Brain microvascular endothelial cell (primary cell): Measurements from ENCODE around the gene PIWIL4.

Experiments used
- DNase-seq: peaks from one replicate; pipeline ENCODE4 v3.0.0-alpha.2; 2020
- H3K27ac ChIP-seq: fragments of 250-450 bp; sonication (Bioruptor Pico); 2 replicates; pipeline ENCODE4 v1.5.1; 2020; ENCODE audit warnings: mild to moderate bottlenecking, moderate library complexity
- H3K27me3 ChIP-seq: fragments of 250-450 bp; sonication (Bioruptor Pico); replicated peaks from 2 replicates; pipeline ENCODE4 v1.5.1; 2020; ENCODE audit warnings: mild to moderate bottlenecking
- H3K36me3 ChIP-seq: fragments of 250-450 bp; sonication (Bioruptor Pico); replicated peaks from 2 replicates; pipeline ENCODE4 v1.5.1; 2020; ENCODE audit warnings: mild to moderate bottlenecking
- H3K4me3 ChIP-seq: 2 replicates; pipeline ENCODE4 v1.5.1; 2011; ENCODE audit warnings: low read depth, mild to moderate bottlenecking, control low read depth, low read length, moderate library complexity
- in situ Hi-C: cut with HindIII; loops from 2 replicates; pipeline ENCODE4 v1.10.0; 2017; ENCODE audit warnings: low sequenced_read_pairs, low pct_ligation_motif_present
- TF ChIP-seq, protein P1 (sequence below): IDR thresholded peaks from 2 replicates; pipeline ENCODE4 v1.5.1; 2011; ENCODE audit warnings: low read depth, mild to moderate bottlenecking, moderate library complexity, low read length, control low read depth, inconsistent platforms; ENCODE audit errors: missing control alignments

Gene PIWIL4

DNA sequence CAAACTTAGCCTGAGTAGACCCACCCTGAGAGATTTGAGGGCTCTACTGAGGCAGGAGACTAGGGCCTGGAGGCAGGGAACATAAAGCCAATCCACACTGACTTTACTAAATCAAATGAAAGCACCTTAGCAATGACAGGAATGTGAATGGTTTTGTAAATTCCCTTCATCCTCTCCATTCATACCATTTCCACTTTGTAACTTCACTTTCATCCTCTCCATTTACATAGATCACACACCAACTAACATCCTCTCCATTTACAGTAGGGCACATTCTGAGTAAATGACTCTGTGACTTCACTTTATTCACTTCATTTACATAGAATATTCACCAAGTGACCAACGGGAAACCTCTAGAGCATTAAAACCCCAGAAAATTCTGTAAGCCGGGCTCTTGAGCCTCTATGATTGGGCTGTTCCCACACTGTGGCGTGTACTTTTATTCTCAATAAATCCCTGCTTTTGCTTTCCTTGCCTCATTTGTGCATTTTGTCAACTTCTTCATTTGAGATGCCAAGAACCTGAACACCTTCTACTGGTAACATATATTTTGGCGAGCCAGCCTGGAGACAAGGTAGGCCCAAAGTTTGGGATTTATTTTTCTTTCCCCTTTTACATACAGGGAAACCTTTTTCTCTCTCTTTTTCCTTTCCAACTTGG is 82.9 kb downstream of the PIWIL4 start:
- no peak overlapping the region for H3K27ac ChIP-seq
- TF ChIP-seq, protein P1, sequence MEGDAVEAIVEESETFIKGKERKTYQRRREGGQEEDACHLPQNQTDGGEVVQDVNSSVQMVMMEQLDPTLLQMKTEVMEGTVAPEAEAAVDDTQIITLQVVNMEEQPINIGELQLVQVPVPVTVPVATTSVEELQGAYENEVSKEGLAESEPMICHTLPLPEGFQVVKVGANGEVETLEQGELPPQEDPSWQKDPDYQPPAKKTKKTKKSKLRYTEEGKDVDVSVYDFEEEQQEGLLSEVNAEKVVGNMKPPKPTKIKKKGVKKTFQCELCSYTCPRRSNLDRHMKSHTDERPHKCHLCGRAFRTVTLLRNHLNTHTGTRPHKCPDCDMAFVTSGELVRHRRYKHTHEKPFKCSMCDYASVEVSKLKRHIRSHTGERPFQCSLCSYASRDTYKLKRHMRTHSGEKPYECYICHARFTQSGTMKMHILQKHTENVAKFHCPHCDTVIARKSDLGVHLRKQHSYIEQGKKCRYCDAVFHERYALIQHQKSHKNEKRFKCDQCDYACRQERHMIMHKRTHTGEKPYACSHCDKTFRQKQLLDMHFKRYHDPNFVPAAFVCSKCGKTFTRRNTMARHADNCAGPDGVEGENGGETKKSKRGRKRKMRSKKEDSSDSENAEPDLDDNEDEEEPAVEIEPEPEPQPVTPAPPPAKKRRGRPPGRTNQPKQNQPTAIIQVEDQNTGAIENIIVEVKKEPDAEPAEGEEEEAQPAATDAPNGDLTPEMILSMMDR: no peak
- no peak overlapping the region for H3K4me3 ChIP-seq
- DNase-seq: no peak
- in situ Hi-C loops: no loop called here
- no peaks in the 10 kb centered on the region for H3K27me3 ChIP-seq
- no peaks in the 10 kb centered on the region for H3K36me3 ChIP-seq

DNA sequence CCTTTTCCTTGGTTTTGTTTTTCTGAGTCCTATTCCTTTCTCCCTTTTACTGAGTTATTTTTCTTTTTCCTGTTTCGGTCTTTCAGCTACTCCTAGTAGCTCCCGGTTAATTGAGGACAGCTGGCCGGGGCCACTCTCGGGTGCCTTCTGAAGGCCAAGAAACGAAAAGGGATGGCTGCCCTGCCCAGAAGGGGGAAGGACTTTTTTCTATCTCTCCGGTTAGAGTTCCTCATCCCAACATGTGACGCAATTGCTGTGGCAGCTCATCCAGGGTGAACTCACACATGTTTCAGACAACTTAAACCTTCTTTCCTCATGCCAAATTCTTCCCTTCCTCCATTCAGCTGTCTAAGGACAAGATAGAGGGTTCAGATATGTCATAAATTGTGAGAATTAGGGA is 83.6 kb downstream of the PIWIL4 start:
- DNase-seq: peak; percentile 34
- no peak overlapping the region for H3K27ac ChIP-seq
- no peaks in the 10 kb centered on the region for H3K27me3 ChIP-seq
- H3K4me3 ChIP-seq: no peak overlapping the region
- TF ChIP-seq, protein P1: no peak
- H3K36me3 ChIP-seq: no peaks in the 10 kb centered on the region
- in situ Hi-C loops: no loop called here

DNA sequence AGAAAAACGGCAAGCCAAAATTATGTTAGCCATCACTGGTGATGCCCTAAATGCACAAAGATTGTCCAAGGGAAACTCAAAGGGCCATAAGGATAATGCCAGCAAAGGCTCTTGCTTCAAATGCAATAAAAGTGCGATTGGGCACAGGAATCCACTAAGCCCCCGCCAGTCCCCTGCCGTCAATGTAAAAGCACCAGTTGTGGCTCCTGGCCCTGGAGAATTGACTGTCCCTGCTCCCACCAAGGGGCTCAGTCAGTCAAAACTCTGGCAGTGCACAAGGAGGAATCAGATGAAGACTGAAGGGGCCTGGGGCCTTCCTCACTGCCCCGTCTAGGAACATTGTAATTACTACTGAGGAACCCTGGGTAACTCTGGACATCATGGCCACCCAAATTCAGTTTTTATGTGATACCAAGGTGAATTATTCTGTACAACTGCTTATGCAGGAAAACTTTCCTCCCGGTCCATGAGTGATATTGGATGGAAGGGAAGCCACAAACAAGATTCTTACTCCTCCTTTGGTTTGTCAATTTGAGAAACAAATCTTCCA is 85.6 kb downstream of the PIWIL4 start:
- no peak overlapping the region for H3K4me3 ChIP-seq
- H3K36me3 ChIP-seq: no peaks in the 10 kb centered on the region
- H3K27me3 ChIP-seq: no peaks in the 10 kb centered on the region
- TF ChIP-seq, protein P1: no peak
- DNase-seq: no peak
- H3K27ac ChIP-seq: no peak overlapping the region
- in situ Hi-C loops: no loop called here

DNA sequence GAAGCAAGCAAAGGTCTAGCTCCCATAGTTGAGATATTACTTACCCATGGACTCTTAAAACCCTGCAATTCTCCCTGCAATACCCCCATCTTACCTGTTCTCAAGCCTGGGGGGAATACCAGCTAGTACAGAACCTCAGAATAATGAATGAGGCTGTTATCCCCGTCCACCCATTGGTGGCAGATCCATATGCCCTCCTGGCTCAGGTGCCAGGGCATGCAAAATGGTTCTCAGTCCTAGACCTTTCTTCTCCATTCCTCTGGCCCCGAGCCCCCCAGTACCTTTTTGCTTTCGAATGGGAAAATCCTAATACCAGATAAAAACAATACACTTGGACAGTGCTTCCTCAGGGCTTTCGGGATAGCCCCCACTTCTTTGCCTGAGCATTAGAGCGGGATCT is 86.4 kb downstream of the PIWIL4 start:
- in situ Hi-C loops: no loop called here
- Histone ChIP-seq H3K36me3 (no peaks in the 10 kb centered on the region), H3K27ac (no peak overlapping the region), H3K27me3 (no peaks in the 10 kb centered on the region), H3K4me3 (no peak overlapping the region)
- TF ChIP-seq, protein P1: no peak
- DNase-seq: no peak

DNA sequence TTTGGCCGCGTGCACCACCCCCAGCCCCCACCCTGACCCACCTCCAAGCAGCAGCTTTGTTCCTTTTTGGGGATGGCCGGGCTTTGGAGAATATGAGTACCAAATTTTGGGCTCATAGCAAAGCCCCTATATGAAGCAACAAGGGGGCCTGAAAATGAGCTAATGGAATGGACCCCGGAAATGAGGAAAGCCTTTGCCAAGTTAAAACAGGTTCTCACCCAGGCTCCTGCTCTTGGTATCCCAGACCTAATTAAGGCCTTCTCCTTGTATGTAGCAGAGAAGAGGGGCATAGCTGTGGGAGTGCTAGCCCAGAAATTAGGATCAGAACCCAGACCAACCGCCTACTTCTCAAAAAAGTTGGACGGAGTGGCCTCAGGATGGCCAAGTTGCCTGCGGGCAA is 87.0 kb downstream of the PIWIL4 start:
- H3K36me3 ChIP-seq: no peaks in the 10 kb centered on the region
- DNase-seq: no peak
- no peak overlapping the region for H3K27ac ChIP-seq
- TF ChIP-seq, protein P1: no peak
- no peak overlapping the region for H3K4me3 ChIP-seq
- no peaks in the 10 kb centered on the region for H3K27me3 ChIP-seq
- in situ Hi-C loops: no loop called here

DNA sequence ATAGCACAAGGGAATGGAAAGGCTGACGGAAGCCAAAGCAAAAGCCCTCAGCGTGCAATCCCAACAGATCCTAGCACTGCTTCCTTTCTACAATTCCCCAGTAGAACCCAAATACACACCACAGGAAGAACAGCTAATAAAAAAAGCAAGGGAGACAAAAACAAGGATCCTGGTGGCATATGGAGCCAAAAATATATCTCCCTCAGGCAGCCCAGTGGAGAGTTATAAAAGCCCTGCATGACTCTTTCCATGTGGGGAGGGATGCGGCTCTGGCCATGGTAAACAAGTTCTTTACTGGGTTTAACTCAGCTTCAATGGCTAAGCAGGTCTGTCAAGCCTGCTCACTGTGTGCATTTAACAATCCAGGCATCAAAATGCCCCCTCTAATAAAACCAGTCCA is 88.1 kb downstream of the PIWIL4 start:
- in situ Hi-C loops: no loop called here
- H3K4me3 ChIP-seq: no peak overlapping the region
- no peak overlapping the region for H3K27ac ChIP-seq
- TF ChIP-seq, protein P1: no peak
- no peaks in the 10 kb centered on the region for H3K36me3 ChIP-seq
- H3K27me3 ChIP-seq: no peaks in the 10 kb centered on the region
- DNase-seq: no peak
